Mucosa of descending colon (tissue), 3 donors: ENCODE data around the gene KRT6C. TPM values are rescaled to one million over a fixed set of nuclear protein-coding genes. Genes with fewer than 3 reads are reported as not detected.
"Not testable (repeated sequence)": the region's sequence is repeated elsewhere in the genome, so short reads cannot be mapped to it uniquely, and the experiment has no call there.

ENCODE experiments used
- ATAC-seq: fragments of 200-7000 bp; cut with Tn5 transposase; one replicate; pipeline ENCODE4 v1.9.1; 2020; ENCODE audit warnings: mild to moderate bottlenecking, moderate library complexity
- DNase-seq, 3 donors: peaks; one replicate each; pipeline ENCODE4 v3.0.0-alpha.2; 2020
- H3K36me3 ChIP-seq: fragments of 200-600 bp; one replicate; pipeline ENCODE4 v1.8.0; 2021; ENCODE audit warnings: low read depth, mild to moderate bottlenecking
- H3K4me1 ChIP-seq: fragments of 200-600 bp; one replicate; pipeline ENCODE4 v1.8.0; 2021; ENCODE audit warnings: low read depth, mild to moderate bottlenecking
- H3K4me3 ChIP-seq: fragments of 200-600 bp; one replicate; pipeline ENCODE4 v1.8.0; 2021; ENCODE audit warnings: mild to moderate bottlenecking
- H3K9me3 ChIP-seq: fragments of 200-600 bp; one replicate; pipeline ENCODE4 v1.8.0; 2021; ENCODE audit warnings: mild to moderate bottlenecking
- CTCF ChIP-seq: fragments of 200-600 bp; IDR thresholded peaks from one replicate; pipeline ENCODE4 v1.8.0; 2022; ENCODE audit warnings: antibody characterized with exemption, mild to moderate bottlenecking
- intact Hi-C, 2 donors: fragments of 100-400 bp; cut with DNase I in 1 of 2; cut with micrococcal nuclease in 1 of 2; formaldehyde crosslinking; loops; one replicate each; pipeline versions ENCODE4 v1.11.0 to v1.11.1; 2022; cut with DNase I, micrococcal nuclease
- total RNA-seq, 3 donors: library from RNA; stranded (reverse); fragmentation: NEBNext Ultra II Directional in 2 of 3; extraction: Animal tissue kit (Norgen Biotek cat#: 25700) in 2 of 3; gene quantifications; one replicate each; pipeline versions ENCODE4 v1.2.1 to v1.2.4, GENCODE V29; 2021 to 2023
- donor health status: DM: no; HTN: no; CAD: no; lungs with moderate emphysema.
- donor health status: DM: no; HTN: no; CAD: no.
- donor health status: DM: no; HTN: yes; CAD: no.

Gene KRT6C
- total RNA-seq, 3 donors from 2014 or later, result 0.20 TPM; not detected in 2

GRCh38 chr12:52496590-52497071 lies 23.0 kb upstream of the KRT6C start:
- ATAC-seq (no peak), DNase-seq (no peak)
- intact Hi-C loops, result no loop called here
- H3K4me1 ChIP-seq, result no peaks in the 10 kb centered on the region
- TF ChIP-seq CTCF, result no peak
- no peaks in the 10 kb centered on the region for H3K9me3 ChIP-seq
- no peaks in the 10 kb centered on the region for H3K36me3 ChIP-seq
- H3K4me3 ChIP-seq, result no peak overlapping the region

GRCh38 chr12:52496054-52496453 lies 22.4 kb upstream of the KRT6C start:
- no peak for DNase-seq
- ATAC-seq, result no peak
- no peak for TF ChIP-seq CTCF
- Histone ChIP-seq H3K36me3 (no peaks in the 10 kb centered on the region), H3K9me3 (no peaks in the 10 kb centered on the region), H3K4me1 (no peaks in the 10 kb centered on the region), H3K4me3 (no peak overlapping the region)
- intact Hi-C loops, result no loop called here

GRCh38 chr12:52495389-52495788 lies 21.8 kb upstream of the KRT6C start:
- ATAC-seq (peak; percentile 10), DNase-seq (peak in 1 of 3 donors; percentile 16)

GRCh38 chr12:52494518-52494917 lies 20.9 kb upstream of the KRT6C start:
- intact Hi-C loops, result no loop called here
- ATAC-seq (no peak), DNase-seq (no peak)
- Histone ChIP-seq H3K4me1 (no peaks in the 10 kb centered on the region), H3K36me3 (no peaks in the 10 kb centered on the region), H3K9me3 (no peaks in the 10 kb centered on the region), H3K4me3 (no peak overlapping the region)
- no peak for TF ChIP-seq CTCF

More at GRCh38 chr12:52495389-52495788, 21.8 kb upstream of the KRT6C start:
- no peak for TF ChIP-seq CTCF
- H3K4me1 ChIP-seq, result no peaks in the 10 kb centered on the region
- no peak overlapping the region for H3K4me3 ChIP-seq
- intact Hi-C loops, result no loop called here
- no peaks in the 10 kb centered on the region for H3K9me3 ChIP-seq
- H3K36me3 ChIP-seq, result no peaks in the 10 kb centered on the region

GRCh38 chr12:52494100-52494499 lies 20.5 kb upstream of the KRT6C start:
- intact Hi-C loops, result no loop called here
- no peaks in the 10 kb centered on the region for H3K4me1 ChIP-seq
- H3K36me3 ChIP-seq, result no peaks in the 10 kb centered on the region
- no peak for ATAC-seq
- TF ChIP-seq CTCF, result no peak
- no peaks in the 10 kb centered on the region for H3K9me3 ChIP-seq
- no peak for DNase-seq
- H3K4me3 ChIP-seq, result no peak overlapping the region

GRCh38 chr12:52493172-52493571 lies 19.6 kb upstream of the KRT6C start, which contains the start of gene KRT6A:
TSS of gene KRT6A (minus strand) at chr12:52493257. CDS start at chr12:52493188, 69 bp downstream.
- Histone ChIP-seq H3K9me3 (no peaks in the 10 kb centered on the region), H3K4me3 (no peak within 1 kb of the TSS), H3K4me1 (no peaks in the 10 kb centered on the region), H3K36me3 (no peaks in the 10 kb centered on the region)
- intact Hi-C loops, result no loop called here
- ATAC-seq, result no peak
- DNase-seq, result no peak
- TF ChIP-seq CTCF, result no peak

GRCh38 chr12:52492405-52492804 lies 18.8 kb upstream of the KRT6C start:
- H3K9me3 ChIP-seq, ATAC-seq, H3K36me3 ChIP-seq, H3K4me3 ChIP-seq, H3K4me1 ChIP-seq, intact Hi-C loops, DNase-seq: not testable (repeated sequence)

- ATAC-seq, H3K9me3 ChIP-seq, DNase-seq, intact Hi-C loops, H3K4me3 ChIP-seq, H3K4me1 ChIP-seq, H3K36me3 ChIP-seq: not testable (repeated sequence)
Observed at GRCh38 chr12:52491495-52491894, 17.9 kb upstream of the KRT6C start.
